ENCODE data around the gene ZBP1. TPM values are rescaled to one million over a fixed set of nuclear protein-coding genes. Genes with fewer than 3 reads are reported as not detected.
"Not testable (repeated sequence)": the region's sequence is repeated elsewhere in the genome, so short reads cannot be mapped to it uniquely, and the experiment has no call there.

The ZBP1 gene
- total RNA-seq, 1 donor from 2014 or later: not detected

GRCh38 chr20:57633945-57634491 is 13.8 kb upstream of the ZBP1 start:
- H3K9me3 Mint-ChIP-seq (ENCODE audit: low read depth): peaks cover 3% of the 10 kb centered on the region
- no peak overlapping the region for H3K4me3 Mint-ChIP-seq (ENCODE audit: low read depth)
- no peak for DNase-seq (ENCODE audit: low spot score, unreplicated experiment)
- H3K27me3 Mint-ChIP-seq: peaks cover 21% of the 10 kb centered on the region
- H3K4me1 Mint-ChIP-seq (ENCODE audit: low read depth): no peaks in the 10 kb centered on the region
- no peaks in the 10 kb centered on the region for H3K36me3 Mint-ChIP-seq (ENCODE audit: insufficient read depth)
- no peak overlapping the region for H3K27ac Mint-ChIP-seq
- TF ChIP-seq CTCF (IDR thresholded peaks at IDR 0.05; ENCODE audit: unreplicated experiment): no peak

- peaks cover 21% of the 10 kb centered on the region for H3K27me3 Mint-ChIP-seq
- no peaks in the 10 kb centered on the region for H3K36me3 Mint-ChIP-seq (ENCODE audit: insufficient read depth)
- H3K4me1 Mint-ChIP-seq (ENCODE audit: low read depth): no peaks in the 10 kb centered on the region
- peaks cover 3% of the 10 kb centered on the region for H3K9me3 Mint-ChIP-seq (ENCODE audit: low read depth)
- no peak for TF ChIP-seq CTCF (IDR thresholded peaks at IDR 0.05; ENCODE audit: unreplicated experiment)
- no peak overlapping the region for H3K27ac Mint-ChIP-seq
- DNase-seq (ENCODE audit: low spot score, unreplicated experiment): no peak
- H3K4me3 Mint-ChIP-seq (ENCODE audit: low read depth): no peak overlapping the region
Measured at GRCh38 chr20:57632286-57632685, 12.1 kb upstream of the ZBP1 start.

- Mint-ChIP-seq H3K4me1 (ENCODE audit: low read depth) (no peaks in the 10 kb centered on the region), H3K9me3 (ENCODE audit: low read depth) (peaks cover 3% of the 10 kb centered on the region), H3K36me3 (ENCODE audit: insufficient read depth) (no peaks in the 10 kb centered on the region), H3K27me3 (peaks cover 14% of the 10 kb centered on the region), H3K4me3 (ENCODE audit: low read depth) (no peak overlapping the region), H3K27ac (no peak overlapping the region)
- no peak for DNase-seq (ENCODE audit: low spot score, unreplicated experiment)
- no peak for TF ChIP-seq CTCF (IDR thresholded peaks at IDR 0.05; ENCODE audit: unreplicated experiment)
Measured at GRCh38 chr20:57630061-57630460, 9.8 kb upstream of the ZBP1 start.

GRCh38 chr20:57629491-57629901 is 9.3 kb upstream of the ZBP1 start:
- not testable (repeated sequence) for H3K27ac Mint-ChIP-seq; H3K9me3 Mint-ChIP-seq (ENCODE audit: low read depth); H3K36me3 Mint-ChIP-seq (ENCODE audit: insufficient read depth); H3K4me1 Mint-ChIP-seq (ENCODE audit: low read depth); DNase-seq (ENCODE audit: low spot score, unreplicated experiment); H3K27me3 Mint-ChIP-seq; H3K4me3 Mint-ChIP-seq (ENCODE audit: low read depth)

GRCh38 chr20:57628962-57629308 is 8.7 kb upstream of the ZBP1 start:
- DNase-seq (ENCODE audit: low spot score, unreplicated experiment); H3K4me3 Mint-ChIP-seq (ENCODE audit: low read depth); H3K4me1 Mint-ChIP-seq (ENCODE audit: low read depth); H3K27ac Mint-ChIP-seq; H3K9me3 Mint-ChIP-seq (ENCODE audit: low read depth); H3K36me3 Mint-ChIP-seq (ENCODE audit: insufficient read depth): not testable (repeated sequence)
- H3K27me3 Mint-ChIP-seq: peaks cover 13% of the 10 kb centered on the region

- TF ChIP-seq CTCF (IDR thresholded peaks at IDR 0.05; ENCODE audit: unreplicated experiment): no peak
- H3K4me1 Mint-ChIP-seq (ENCODE audit: low read depth): no peaks in the 10 kb centered on the region
- H3K36me3 Mint-ChIP-seq (ENCODE audit: insufficient read depth): no peaks in the 10 kb centered on the region
- peaks cover 3% of the 10 kb centered on the region for H3K9me3 Mint-ChIP-seq (ENCODE audit: low read depth)
- DNase-seq (ENCODE audit: low spot score, unreplicated experiment): no peak
- H3K27me3 Mint-ChIP-seq: peaks cover 13% of the 10 kb centered on the region
- H3K27ac Mint-ChIP-seq: no peak overlapping the region
- no peak overlapping the region for H3K4me3 Mint-ChIP-seq (ENCODE audit: low read depth)
Measured at GRCh38 chr20:57628047-57628961, 8.1 kb upstream of the ZBP1 start.

Data from progenitor cell of endocrine pancreas (in vitro differentiated cells).